NK-92 treated with Interleukin-12 subunit alpha and Interleukin-12 subunit beta, amount 100 ng/mL, for 24 hours (cell line): ENCODE measurements around the gene CUEDC2.

Experiments used
- DNase-seq: peaks from one replicate; lab custom pipeline; 2025; lab: John Stamatoyannopoulos, UW

The CUEDC2 gene

DNA sequence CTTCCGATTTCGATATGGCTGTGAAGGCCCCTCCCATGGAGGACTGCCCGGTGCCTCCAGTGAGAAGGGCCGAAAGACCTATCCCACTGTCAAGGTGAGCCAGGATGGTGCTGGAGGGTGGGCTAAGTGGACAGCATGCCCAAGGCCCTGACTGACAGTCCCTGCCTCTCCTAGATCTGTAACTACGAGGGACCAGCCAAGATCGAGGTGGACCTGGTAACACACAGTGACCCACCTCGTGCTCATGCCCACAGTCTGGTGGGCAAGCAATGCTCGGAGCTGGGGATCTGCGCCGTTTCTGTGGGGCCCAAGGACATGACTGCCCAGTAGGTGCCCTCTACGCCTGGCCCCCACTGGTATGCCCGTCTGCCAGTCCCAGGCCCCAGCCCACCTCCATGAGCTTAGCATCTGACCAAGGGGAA lies 35.6 kb downstream of the CUEDC2 start:
- DNase-seq = no peak

DNA sequence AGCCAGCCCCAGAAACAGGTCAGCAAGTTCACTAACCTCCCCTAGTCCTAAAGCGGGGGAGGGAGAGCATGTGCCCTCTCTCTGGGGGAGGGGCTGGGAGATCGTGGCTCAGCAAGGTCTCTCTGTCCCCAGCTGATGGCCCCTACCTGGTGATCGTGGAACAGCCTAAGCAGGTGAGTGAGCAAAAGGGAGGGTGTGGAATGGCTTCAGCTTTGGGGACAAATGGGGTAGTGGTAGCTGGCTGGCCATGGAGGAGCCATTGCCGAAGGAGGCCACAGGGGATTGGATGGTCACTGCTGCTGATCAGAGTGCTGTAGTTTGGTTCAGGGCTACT lies 36.1 kb downstream of the CUEDC2 start:
- no peak for DNase-seq

- DNase-seq = peak; percentile 75
These were observed 36.7 kb downstream of the CUEDC2 start, which contains the start of gene NFKB2 for GRCh38 chr10:102395400-102396316. Gene NFKB2 (plus strand): TSS chr10:102395705. CDS start chr10:102395960, 255 bp downstream.

- DNase-seq = no peak
These were observed 37.5 kb downstream of the CUEDC2 start for GRCh38 chr10:102394801-102395399.

DNA sequence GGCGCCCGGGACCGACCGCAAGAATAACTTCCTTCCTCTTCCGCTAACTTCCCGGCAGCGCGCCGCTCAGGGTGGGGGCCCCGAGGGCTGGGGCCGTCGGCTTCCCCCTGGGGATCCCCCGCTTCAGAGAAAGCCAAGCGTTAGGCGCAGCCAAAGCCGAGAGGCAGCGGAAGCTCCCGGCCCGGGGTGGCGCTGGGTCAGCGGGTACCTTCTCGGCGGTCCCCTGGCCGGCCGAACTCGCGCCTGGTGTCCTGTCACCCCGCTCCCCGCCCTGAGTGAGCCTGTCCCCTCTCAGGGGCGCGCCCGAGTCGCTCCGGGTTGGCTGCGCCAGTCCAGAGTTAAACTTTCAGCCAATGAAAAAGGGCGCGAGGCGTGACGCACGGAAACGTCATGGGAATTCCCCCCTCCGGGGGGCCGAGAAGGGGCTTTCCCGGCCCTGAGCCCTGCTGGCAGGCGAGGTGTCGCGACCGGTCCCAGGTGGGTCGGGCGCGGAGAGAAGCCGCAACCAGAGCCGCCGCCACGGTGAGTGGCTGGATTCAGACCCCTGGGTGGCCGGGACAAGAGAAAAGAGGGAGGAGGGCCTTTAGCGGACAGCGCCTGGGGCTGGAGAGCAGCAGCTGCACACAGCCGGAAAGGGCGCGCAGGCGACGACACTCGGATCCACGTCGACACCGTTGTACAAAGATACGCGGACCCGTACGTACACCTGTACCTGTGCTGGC lies 38.1 kb downstream of the CUEDC2 start:
- peak; percentile 97 for DNase-seq

- no peak for DNase-seq
These were observed 38.8 kb downstream of the CUEDC2 start for GRCh38 chr10:102393411-102394078.

DNA sequence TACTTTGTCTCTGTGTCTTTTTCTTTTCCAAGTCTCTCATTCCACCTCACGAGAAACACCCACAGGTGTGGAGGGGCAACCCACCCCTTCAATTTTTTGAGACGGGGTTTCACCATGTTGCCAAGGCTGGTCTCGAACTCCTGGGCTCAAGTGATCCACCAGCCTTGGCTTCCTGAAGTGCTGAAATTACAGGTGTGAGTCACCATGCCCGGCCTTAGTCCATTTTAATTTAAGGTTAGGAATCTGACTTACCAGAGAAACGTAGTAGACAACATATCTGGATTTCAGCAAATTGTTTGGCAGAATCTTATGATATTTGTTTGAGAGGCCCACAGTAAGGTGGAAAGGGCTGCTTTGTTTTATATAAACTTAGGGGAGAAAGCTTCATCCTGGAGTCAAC lies 40.1 kb downstream of the CUEDC2 start:
- DNase-seq = no peak

- no peak for DNase-seq
These were observed 42.5 kb downstream of the CUEDC2 start for GRCh38 chr10:102389894-102390293.

DNA sequence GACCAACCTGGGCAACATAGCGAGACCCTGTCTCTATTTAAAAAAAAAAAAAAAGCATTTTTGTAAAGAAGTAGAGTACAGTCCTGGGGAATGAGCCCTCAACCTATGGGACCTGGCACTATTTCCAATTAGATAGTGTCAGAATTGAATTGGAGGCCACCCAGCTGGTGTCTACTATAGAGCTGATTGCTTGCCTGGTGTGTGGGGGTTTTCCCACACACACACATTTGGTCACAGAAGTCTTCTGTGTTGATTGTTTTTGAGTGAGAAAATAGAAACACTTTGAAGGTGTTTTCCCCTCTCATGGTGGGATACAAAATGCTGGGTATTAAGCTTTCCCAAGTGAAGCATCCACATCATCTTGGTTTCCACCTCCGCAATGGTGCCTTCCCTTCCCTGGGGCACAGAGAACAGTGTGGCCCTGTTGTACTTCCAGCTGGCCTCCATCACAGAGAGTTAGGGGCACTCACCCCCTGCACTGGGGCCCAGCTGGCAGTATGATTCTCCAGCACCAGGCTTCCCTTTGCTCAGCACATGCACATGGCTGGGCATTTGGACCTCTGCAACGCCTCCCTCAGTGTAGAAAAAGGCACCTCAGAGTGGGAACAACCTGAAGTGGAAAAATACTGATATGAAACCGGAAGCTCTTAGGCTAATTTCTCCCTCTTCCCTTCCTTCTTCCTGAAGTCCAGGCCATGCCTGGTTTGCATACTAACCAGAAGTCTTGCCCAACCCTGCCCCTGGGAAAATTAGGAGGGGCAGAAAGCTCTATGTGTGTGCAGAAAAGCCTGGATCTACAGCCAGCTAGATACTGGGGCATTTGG lies 47.6 kb downstream of the CUEDC2 start:
- no peak for DNase-seq

- DNase-seq = no peak
These were observed 48.3 kb downstream of the CUEDC2 start for GRCh38 chr10:102384053-102384452.

DNA sequence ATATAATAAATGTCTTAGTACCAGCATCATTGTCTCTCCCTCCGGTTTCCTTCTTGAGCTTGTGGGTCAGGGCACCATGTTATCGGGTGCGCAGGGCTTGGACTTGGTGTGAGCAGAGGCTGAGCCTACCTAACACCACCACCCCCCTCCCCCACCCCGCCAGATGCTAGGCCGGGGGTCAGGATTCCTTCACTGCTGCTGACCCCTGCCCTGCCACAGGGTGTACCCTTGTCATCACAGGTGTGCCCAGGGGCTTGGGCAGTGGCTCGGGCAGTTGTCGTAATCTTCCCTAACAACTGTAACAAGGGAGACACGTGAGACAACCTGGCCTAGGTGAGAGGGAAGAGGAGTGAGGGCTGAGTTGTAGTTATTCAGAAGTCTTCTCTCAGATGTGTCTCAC lies 49.5 kb downstream of the CUEDC2 start:
- no peak for DNase-seq

DNA sequence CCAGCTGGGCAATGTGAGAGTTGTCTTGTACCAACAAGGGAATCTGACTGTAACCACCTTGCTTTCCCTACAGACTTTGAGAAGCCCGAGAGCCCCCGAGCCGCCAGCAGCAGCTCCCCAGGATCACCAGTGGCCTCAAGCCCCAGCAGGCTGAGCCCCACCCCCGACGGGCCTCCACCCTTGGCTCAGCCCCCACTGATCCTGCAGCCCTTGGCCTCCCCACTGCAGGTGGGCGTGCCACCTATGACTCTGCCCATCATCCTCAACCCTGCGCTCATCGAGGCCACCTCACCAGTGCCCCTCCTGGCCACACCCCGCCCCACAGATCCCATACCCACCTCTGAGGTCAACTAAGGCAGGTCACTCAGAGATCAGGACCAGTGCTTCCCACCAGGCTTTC lies 50.4 kb downstream of the CUEDC2 start:
- no peak for DNase-seq

GRCh38 chr10:102379383-102379782 lies 53.0 kb downstream of the CUEDC2 start:
- DNase-seq = no peak

DNA sequence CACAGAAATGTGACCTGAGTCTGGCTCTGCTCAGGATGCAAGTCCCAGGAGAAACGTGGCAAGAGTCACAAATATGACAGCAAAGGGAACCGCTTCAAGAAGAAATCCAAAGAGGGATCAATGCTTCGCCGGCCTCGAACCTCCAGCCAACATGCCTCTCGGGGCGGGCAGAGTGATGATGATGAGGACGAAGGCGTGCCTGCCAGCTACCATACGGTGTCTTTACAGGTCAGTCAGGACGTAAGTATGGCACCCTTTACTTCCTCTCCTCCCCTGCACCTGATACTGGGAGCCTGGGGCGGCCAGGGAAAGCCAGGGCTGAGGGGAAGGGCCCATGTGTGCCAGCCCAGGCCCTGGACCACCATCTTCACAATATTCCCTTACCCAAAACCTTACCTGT lies 55.5 kb downstream of the CUEDC2 start:
- DNase-seq = no peak

GRCh38 chr10:102375867-102376266 lies 56.5 kb downstream of the CUEDC2 start:
- no peak for DNase-seq

- DNase-seq = no peak
These were observed 57.1 kb downstream of the CUEDC2 start for GRCh38 chr10:102375250-102375649.
